NK-92 treated with Interleukin-12 subunit alpha and Interleukin-12 subunit beta, amount 100 ng/mL, for 24 hours (cell line): Measurements from ENCODE around the gene CCDC187.

Source experiments
- DNase-seq: peaks from one replicate; lab custom pipeline; 2025; lab: John Stamatoyannopoulos, UW

The CCDC187 gene

DNA sequence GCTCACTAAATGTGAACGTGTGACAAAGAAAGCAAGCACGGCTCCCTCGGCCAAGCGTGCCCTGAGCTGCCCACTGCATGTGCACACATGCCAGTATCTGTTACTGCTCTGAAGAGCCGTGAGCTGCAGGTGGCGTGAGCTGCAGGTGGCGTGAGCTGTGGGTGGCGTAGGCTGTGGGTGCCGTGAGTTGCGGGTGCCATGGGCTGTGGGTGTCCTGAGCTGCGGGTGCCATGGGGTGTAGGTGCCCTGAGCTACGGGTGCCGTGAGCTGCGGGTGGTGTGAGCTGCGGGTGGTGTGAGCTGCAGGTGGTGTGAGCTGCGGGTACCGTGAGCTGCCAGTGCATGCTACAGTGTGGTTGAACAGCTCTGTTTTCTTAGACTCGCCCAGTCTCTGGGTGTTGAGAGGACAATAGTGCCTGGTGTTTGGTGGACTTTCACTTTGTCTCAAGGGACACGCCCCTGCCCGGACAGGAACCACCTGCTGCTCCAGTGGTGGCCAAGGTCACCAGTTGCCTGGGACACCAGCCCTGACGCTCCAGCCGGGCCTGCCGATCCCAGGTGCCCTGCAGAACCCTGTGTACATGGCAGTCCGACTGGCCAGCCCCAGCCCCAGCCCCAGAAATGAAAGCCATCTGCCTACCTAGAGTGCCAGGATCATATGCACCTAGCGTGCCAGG, 6.7 kb downstream of the CCDC187 start:
- no peak for DNase-seq

DNA sequence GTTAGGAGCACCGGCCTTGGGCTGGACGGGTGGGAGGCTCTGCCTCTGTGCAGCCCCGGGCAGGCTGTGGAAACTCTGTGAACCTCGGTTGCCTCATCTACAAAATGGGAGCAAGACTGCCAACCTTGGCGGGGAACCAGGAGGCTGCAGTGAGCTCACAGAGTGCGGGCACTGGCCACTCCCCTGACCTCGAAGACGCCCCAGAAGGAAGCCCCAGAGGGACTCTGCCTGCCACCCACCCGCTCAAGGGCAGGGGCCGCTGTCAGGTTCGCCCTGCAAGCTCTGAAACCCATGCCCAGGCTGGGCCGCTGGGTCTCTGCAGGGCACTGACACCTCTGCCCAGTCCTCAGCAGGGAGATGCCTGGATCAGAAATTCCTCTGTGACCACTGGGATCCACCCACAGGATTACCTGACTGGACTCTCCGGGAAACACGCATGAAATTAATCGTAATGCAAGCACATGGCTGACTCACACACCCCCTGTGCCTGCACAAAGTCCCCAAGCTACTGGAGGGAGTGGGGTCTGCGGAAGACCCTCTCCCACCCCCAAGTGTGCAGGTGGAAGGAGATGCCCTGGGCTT, 7.4 kb downstream of the CCDC187 start:
- no peak for DNase-seq

DNA sequence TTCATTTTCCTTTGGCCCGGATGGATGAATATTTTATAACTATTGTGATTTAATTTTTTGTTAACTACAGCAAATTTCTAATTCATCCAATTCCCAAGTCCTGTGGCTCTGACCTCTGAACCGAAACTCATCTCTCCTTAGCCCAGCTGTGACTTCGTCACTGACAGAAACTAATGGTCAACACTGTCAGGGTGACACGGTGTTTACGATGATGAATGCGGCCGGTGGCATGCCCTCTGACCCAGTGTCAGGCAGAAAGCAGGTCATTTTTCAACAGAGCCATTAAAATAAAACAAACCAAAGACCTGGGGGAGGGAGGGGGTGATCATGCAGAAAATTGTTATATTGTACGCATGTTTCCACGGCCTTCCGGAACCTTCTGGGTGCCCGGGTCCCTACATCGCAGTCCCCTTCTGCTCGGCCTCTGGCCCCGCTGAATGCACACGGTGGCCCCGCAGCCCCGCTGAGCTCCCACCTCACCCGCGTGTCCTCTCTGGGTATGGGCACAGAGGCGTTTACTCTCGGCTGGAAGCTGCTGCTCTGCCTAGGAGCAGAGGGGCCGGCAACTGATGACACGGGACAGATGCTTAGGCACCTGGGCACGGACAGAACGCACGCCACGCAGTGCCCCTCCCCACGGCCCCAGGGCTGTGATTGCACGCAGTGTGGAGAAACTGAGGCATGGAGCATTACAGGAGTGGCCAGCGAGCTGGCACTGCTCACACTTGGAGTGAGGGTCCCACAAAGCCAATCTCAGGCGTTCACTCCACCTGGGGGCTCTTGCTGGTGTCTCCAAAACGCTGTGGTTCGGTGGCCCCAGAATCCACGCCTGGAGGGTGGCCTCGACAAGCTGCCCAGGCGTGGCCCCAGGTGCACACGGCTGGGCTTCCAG, 8.1 kb downstream of the CCDC187 start:
- DNase-seq = no peak

DNA sequence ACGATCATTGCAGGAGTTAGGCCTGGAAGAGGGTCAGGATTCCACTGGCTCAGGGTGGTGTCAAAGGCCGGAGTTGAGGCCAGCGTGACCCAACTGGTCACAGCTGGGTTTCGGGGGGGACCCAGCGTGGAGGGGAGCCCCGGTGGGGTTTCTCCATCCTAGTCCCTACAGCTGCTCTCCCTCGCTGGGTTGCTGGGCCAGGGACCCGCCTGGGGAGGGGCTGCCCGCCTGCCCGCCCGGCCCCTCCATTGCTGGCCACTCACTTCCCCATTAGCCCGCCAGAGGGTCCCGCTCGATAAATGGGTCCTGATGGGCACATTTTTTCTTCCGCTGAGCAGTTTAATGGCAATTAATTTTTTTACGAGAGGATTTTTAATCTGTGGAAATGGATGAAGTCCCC, 8.8 kb downstream of the CCDC187 start:
- DNase-seq = no peak

DNA sequence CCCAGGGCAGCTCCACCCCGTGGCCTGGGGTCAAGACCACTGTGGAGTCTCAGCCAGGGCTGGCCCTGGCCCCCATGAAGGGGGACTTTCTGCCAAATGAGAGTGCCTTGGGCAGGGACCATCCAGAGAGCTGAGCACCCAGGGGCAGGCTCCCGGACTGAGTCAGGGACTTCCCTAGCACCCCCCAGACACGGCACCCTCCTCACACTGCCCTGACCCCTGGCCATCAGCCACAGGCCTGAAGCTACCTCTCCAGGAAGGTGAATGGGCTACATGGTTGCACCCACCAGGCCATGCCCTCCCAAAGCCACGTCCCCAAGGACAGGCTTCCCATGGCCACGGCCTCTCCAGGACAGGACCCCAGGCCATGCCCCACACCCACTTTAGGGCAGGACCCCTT, 9.5 kb downstream of the CCDC187 start:
- no peak for DNase-seq

DNA sequence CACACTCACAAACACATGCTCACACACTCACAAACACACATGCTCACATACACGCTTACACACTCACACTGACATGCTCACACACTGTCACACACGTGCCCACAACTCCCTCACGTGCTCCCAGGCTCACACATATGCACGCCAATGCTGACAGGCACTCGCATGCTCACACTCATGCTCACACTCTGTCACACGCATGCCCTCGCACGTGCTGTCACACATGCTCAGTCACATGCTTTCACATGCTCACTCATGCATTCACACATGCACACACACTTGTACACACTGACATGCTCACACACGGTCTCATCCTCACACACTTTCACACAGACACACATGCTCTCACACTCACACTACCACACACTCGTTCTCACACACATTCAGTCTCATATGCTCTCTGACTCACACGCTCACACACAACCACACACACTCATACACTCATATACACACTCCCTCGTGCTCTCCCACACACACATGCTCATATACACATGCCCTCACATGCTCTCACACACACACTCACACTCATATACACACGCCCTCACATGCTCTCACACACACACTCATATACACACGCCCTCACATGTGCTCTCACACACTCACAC, 10.3 kb downstream of the CCDC187 start:
- no peak for DNase-seq

DNA sequence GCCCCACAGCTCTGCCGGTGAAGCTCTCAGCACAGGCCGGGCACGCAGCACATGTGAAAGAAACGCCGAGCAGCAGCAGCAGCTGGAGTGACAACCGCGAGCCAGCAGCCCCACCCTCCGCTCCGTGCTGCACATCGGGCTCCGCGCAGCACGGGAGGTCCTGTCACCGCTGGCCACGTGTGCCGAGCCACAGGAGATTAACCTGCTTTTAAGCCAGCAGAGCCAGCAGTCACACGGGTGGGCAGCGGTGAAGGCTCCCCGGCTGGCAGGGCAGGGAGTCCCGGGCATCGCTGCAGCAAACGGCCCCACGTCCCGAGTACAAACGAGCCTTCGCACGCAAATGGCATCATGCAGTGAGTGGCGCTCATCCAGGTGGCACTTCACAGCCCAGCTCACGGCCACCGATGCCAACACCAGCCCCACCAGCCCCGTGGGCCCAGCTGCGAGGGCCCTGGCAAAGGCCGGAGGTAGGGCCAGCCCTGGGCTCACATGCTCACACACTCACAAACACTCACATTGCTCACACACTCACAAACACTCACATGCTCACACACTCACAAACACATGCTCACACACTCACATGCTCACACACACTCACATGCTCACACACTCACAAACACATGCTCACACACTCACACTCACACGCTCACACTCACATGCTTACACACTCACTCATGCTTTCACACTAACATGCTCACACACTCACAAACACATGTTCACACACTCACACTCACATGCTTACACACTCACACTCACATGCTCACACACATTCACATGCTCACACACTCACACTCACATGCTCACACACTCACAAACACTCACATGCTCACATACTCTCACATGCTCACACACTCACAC, 11.1 kb downstream of the CCDC187 start:
- no peak for DNase-seq

DNA sequence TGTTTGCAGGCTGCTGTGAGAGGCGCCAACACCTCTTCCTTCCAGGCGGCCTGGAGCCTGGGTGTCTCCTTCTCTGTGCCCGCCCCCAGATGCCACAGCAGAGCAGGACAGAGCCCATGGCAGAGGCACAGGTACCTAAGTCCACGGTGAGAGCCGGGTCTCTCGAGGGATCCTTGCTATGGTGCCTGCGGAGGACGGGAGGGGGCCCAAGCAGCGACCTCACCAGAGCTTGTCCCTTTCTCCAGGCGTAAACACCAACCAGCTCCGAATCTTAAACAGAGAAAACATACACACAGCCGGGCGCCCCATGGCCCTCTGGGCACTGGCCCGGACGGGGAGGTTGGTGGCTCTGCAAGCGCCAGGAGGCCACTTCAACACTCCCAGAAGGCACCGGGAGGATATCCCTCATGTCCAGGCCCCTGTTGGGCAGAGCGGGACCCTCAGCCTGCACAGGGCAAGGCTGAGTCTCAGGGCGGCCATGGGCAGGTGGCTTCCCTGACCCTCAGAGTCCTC, 11.8 kb downstream of the CCDC187 start:
- no peak for DNase-seq

DNA sequence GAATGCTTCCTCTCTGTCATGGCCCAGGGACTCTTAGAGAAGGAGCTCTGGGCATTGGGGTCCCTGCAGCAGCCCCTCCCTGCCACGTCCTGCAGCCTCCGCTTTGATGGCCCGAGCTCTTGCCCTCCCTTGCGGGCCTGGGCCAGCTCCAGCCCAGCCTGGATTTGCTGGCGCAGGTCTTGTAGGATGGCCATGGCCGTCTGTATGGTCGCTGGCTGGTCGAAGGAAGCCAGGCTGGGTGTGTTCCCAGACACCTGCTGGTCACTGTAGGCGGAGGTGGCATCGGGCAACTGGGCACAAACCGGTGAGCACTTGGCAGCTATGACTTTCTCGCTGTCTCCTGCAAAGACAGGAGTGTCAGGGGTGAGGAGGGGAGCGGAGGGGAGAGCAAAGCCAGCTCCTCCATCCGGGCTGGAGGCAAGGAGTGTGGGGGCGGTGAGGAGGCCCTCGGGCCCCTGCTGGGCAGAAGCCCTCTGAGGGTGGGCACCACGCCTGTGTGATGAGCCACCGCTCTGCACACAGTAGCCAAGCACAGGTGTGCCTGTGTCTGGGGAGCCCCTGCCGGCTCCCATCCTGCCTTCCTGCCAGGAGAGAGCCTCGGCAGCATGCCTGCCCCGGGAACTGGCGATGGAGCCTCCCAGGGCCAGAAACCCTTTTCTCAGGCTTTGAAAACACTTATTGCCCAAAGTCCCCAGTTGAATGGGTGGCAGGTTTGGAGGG, 12.4 kb downstream of the CCDC187 start:
- DNase-seq = no peak

DNA sequence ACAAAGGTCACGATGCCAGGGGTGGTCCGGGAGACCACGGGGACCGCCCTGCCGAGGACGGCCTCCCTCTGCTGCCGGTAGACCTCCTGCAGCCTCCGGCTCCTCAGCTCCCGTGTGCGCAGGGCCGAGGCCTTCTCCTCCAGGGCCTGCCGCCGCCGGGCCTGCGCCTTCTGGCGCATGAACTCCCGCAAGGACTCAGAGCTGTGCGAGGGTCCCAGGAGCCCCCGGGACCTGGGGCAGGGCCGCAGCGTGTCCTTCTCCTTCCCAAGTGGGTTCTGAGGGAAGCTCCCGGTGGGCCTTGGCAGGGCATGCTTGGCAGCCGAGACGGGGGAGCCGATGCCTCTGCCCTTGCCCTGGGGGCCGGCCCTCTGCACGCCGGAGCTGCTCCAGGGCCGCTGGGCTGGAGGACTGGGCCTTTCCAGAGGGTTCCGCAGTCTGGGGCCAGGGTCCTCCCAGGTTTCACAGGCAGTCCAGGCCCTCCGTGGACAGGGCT, 13.3 kb downstream of the CCDC187 start:
- no peak for DNase-seq

DNA sequence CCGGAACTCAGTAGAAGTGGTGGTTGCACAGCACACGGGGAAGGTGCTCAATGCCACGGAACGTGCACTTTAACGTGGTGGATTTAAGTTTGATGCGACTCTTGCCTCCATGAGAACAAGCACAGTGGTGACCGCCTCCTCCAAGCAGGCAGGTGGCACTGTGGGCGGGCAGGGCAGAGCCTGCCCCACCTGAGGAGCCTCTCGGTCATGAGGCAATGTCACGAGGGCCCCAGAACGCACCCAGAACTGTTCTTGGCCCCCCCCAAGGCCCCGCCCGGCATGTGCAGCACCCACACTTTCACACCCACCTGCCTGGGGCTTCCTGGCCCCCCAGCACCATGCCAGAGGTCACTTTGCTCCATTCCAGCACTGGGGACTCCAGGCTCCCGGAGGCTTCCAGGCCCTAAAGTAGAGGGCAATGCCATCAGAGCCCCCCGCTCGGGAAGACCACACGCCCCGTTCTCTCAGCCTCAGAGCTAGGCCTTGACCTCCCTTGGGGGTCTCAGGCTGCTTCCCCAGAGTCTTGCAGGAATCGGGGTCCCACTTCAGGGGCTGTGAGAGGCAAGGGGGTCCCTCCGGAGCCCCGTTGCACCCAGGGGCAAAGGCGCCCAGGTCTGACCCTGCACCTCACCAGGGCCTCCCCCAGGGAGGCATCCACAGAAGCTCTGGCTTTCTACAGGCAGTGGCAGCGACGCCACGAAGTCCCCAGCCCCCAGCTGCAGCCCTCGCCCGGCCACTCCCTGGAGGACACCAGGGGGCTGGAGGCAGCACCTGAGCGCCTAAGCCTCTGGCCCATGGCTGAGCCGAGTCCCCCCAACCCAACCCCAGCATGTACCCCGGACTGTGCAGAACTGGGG, 14.0 kb downstream of the CCDC187 start:
- DNase-seq = no peak

DNA sequence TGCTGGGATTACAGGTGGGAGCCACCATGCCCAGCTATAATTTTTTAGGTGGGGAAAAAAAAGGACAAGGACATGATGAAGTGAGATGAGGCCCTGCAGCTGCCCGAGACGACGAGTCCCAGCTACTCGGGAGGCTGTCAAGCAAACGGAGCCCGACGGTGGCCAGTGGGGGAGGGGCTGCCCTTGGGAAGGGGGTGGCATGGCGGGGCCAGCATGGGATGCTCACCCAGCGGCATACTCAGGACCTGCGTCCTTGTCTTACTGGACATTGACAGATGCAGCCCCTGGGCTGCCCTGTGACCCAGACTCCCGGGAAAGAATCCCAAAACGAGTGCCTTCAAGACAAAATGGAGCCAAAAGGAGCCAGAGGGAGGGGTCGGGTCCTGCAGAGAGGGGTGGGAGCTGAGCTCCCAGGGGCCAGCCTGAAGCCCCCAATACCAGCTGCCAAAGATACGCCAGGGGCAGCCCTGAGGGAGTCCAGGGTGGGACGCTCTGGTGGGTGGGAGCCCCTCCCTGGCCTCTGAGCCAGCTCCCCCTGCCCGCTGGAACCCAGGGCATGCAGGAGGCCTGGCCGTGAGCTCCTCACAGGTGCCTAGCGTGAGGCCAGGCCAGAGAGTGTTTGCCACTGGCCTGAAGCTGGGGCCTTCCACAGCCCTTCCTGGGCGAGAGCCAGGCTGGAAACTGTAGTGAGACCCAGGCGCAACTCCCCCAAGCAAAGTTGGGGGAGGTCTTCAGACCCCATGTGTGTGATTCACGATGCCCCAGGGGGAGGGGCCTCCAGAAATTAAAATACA, 15.7 kb downstream of the CCDC187 start:
- no peak for DNase-seq

DNA sequence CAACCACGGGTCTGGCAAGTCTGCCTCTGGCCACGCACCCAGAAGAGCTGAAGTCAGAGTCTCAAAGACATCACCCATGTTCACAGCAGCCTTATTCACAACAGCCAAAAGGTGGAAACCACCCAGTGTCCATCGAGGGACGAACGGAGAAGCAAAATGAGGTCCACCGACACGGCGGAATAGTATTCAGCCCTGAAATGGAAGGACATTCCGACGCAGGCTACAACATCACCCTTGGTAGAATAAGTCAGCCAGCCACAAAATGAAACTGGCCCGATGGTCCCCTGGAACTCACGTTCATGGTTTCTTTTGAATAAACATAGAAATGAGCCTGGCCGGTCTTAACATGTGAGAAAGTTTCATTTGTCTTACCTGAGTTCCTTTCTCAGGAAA, 16.9 kb downstream of the CCDC187 start:
- no peak for DNase-seq

DNA sequence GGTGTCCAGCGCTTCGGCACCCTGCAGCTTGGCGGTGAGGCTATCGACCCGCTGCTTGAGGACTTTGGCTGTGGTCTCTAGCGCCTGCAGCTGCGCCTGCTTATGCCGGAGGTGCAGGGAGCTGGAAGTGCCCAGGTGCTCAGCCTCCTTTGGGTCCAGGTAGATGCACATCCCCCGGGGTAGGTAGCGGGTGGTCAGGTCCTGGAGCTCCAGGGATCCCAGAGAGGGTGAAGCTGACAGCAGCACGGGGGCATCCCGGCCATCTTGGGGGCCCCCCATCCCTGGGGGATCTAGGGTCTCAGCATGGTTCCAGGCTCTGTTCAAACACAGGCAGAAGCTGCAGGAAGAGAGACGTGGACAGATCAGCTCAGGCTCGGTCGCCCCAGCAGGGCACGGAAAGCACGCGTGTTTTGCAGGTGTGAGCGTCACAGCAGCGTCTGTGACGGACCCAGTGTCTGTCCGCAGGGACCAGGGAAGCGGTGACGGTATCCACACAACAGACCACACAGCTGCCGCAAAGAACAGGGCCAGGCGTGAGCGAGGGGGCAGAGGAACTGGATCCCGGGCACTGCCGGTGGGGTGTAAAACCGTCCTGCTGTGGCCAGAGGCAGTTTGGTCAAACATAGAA, 17.4 kb downstream of the CCDC187 start:
- DNase-seq = no peak

DNA sequence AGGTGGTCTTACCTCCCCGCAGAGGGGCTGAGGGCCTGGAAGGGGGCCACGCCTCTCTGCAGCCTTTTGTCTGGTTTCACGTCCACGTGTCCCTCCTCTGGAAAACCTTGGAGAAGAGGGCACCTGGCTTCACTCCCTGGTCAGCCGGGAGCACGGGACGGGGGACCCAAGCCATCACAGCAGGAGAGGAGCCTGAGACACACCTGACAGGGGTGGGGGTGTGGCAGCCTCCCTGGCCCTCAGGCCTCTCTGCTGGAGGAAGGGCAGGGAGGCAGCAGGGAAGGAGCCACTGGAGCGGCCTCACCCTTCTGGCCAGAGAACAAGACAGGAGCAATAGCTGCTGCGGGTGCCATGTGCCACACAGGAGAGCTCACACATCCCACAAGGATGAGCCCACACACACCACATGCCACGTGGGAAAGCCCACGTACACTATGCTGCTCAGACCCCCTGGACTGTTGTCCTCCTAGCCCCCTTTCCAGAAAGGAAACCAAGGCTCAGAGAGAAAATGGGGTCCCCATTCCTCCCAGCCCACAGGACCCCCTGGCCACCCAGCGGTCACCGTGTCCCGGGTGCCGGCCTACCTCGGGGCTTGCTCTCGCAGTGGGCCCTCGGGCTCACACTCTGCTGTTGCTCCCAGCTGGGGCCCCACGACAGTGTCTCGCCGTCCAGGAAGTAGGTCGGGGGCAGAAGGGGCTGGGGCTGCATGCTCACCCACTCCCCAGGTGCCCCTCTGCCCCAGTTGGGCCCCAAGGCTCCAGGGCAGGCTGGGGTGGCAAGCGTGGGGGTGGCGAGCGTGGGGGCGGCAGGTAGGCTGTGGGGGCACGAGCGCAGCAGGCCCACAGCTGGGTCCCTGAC, 18.2 kb downstream of the CCDC187 start:
- DNase-seq = no peak

DNA sequence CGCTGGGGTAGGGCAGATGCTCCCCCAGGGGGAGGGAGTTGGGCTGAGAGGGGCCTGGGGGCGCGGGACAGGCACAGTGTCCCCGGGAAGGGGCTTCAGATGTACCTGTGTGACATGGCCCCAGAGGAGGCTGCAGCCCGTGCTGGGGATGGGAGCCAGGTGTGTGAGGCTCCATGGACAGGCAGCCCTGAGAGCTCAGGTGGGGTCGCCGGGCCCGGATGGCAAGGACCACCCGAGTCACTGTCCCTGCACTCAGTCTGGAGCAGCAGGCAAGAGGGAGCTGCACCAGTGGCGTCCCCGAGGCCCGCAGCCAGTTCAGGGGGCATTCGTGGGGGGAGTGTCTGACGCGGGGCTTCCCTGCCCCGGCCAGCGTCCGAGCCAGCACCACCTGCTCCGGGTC, 18.9 kb downstream of the CCDC187 start:
- no peak for DNase-seq

DNA sequence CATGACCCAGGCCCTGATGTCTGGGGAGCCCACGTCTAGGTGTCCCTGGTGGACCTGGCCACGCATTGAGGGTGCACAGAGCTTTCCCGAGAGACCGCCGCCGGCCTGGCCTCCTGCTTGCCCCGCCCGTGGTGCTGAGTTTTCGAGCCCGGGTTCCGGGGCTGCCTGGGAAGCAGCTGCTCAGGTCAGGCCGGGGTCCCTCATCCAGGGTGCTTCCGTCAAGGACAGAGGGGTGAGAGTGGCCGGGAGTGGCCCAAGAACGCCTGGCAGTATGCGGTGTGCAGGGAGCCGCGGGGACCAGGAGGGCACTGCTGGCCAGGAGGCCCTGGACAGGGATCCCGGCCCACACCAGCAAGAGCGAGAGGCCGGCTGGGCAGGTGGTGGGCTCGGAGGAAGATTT, 19.6 kb downstream of the CCDC187 start:
- no peak for DNase-seq
